GM12878 (cell line): ENCODE data around the gene DPP9.

Experiments
- BRCA1 ChIP-seq: IDR thresholded peaks from 2 replicates; pipeline ENCODE4 v1.6.1; 2011; ENCODE audit warnings: low read depth, low read length, improper control_type of control experiment
- CTCF ChIP-seq, 3 experiments: IDR thresholded peaks in 2 of 3; conservative IDR thresholded peaks in 1 of 3; 2 replicates each; pipeline ENCODE4 v1.5.1; 2011; ENCODE audit warnings: low read depth in 3 of 3, low read length in 3 of 3, mild to moderate bottlenecking in 3 of 3, control low read depth in 2 of 3, moderate library complexity in 2 of 3, inconsistent platforms in 1 of 3, mixed read lengths in 1 of 3; ENCODE audit not compliant: control insufficient read depth in 2 of 3, insufficient read depth in 1 of 3; ENCODE audit errors: extremely low read depth in 1 of 3
- EZH2 ChIP-seq: IDR thresholded peaks from 2 replicates; pipeline ENCODE4 v1.6.1; 2012; ENCODE audit warnings: low read depth, mild to moderate bottlenecking, control low read depth, inconsistent platforms, low read length, borderline replicate concordance; ENCODE audit not compliant: control insufficient read depth
- GATAD2B ChIP-seq: fragments of 450-650 bp; conservative IDR thresholded peaks from 2 replicates; pipeline ENCODE4 v1.6.1; 2017; ENCODE audit warnings: low read depth, mild to moderate bottlenecking, moderate library complexity
- KDM1A ChIP-seq: fragments of 200-600 bp; sonication (generic); IDR thresholded peaks from 2 replicates; pipeline ENCODE4 v1.6.1; 2016; ENCODE audit warnings: borderline replicate concordance
- NBN ChIP-seq: fragments of 450-650 bp; IDR thresholded peaks from 2 replicates; pipeline ENCODE4 v1.6.1; 2016
- POLR2A ChIP-seq: IDR thresholded peaks from 2 replicates; pipeline ENCODE4 v1.6.1; 2011; ENCODE audit warnings: low read depth, mild to moderate bottlenecking, low read length
- ZNF207 ChIP-seq: fragments of 450-650 bp; IDR thresholded peaks from 2 replicates; pipeline ENCODE4 v1.6.1; 2014; ENCODE audit warnings: antibody characterized with exemption, mild to moderate bottlenecking, borderline replicate concordance
- ZNF274 ChIP-seq: IDR thresholded peaks from one replicate; pipeline ENCODE4 v1.8.0; 2011; ENCODE audit not compliant: insufficient read length, insufficient read depth

- TF ChIP-seq EZH2 (no peak), POLR2A (no peak), GATAD2B (no peak), BRCA1 (no peak), ZNF207 (no peak), CTCF (IDR thresholded peaks at IDR 0.05 in 2 of 3, conservative IDR thresholded peaks at IDR 0.05 in 1 of 3; ENCODE audit: control insufficient read depth in 2 of 3, extremely low read depth in 1 of 3, insufficient read depth in 1 of 3, low read depth in 3 of 3, low read length in 3 of 3) (no peak), KDM1A (no peak), ZNF274 (no peak), NBN (no peak)
Measured at GRCh38 chr19:4749870-4750590, 26.4 kb upstream of the DPP9 start.
